ENCODE results near the gene MNX1.

The MNX1 gene

DNA sequence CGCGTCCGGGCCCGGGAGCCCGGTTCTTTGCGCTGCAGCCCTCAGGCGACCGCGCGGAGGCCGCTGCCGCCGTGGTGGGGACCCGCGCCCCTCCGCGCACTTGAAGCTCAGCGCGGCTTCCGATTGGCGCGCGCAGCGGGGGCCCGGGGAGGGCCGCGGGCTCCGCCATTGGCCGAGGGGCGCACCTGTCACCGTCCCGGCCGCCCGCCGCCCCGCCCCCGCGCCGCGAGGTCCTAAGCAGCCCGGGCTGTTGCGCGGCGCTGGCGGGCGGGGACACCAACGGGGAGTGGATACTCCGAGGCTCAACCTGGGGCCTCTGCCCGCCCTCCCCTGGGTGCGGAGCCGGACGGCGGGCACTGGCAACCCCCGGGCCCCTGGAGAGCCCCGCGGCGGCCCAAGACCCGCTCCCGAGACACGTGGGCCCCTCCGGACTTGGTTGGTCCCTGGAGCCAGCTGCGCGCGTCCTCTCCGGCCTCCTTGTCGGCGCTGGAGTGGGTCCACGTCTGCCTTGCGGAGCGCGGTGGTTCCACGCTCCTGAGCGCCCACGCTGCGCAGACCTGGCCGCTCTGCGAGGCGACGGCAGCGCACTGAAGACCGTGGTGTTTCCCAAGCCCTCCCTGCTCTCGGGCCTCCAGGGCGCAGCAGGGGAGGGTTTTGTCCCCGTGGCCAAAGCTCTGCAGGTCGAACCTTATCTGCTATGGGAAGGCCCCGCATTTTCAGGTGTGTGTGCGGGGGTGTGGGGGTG is at the start of gene MNX1:
MNX1 (minus strand) TSS at position 76 of the 745 bp plus-strand sequence. CDS start 313 bp downstream, outside the sequence.
- peak; percentile 52 for DNase-seq

DNA sequence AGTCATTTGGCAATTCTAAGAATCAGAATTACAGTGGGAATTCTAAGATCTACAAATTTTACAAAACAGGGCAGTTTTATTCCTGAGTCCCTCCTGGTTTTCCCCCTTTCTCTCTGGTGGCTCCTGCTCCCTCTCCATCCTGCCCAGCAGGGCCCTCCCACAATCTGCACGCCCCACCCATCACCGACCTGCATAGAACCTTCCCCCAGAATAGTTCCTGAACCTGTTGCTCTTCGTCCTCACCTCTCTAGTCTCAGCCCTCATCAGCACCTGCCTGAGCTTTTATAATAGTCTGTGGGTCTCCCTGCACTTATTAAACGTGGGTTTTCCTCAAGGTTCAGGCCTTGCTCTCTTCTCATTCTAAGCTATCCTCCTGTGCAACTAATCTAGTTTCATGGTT is 49.1 kb upstream of the MNX1 start:
- no peak for DNase-seq

DNA sequence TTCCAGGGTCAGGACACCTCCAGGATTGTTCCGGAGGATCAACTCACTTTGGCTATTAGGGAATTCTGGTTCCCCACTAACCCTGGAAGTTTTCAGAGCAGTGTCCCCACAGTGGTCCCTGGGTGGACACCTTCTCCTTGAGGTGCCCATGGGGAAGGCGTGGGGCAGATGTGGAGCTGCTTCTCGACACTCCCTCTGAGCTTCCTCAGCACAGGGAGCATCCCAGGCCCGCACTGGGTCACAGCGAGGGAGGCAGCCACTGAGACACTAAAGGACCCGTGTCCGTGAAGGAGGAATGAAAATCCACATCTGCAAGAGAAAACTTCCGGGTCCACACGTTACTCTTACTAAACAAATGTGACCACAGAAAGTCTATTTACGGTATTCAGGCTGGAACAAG is 48.2 kb upstream of the MNX1 start:
- no peak for DNase-seq

DNA sequence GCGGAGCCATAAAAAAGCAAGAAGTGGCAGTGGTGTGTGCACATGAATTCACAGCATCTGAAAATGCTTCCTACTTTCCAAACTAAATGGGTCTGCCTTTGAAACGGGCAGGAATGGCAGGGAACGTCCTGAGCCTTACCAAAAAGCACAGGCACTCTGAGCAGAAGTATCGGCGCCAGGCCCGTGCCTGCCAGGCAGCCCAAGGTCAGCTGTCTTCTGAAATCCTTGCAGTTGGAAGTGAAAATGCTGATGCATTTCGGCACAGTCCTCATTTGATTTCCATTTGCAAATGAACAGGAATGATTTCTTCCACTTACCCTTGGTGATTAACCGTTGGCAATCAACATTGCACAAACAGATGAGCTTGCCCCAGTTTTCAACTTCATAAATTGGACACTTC is 47.6 kb upstream of the MNX1 start:
- no peak for DNase-seq

DNA sequence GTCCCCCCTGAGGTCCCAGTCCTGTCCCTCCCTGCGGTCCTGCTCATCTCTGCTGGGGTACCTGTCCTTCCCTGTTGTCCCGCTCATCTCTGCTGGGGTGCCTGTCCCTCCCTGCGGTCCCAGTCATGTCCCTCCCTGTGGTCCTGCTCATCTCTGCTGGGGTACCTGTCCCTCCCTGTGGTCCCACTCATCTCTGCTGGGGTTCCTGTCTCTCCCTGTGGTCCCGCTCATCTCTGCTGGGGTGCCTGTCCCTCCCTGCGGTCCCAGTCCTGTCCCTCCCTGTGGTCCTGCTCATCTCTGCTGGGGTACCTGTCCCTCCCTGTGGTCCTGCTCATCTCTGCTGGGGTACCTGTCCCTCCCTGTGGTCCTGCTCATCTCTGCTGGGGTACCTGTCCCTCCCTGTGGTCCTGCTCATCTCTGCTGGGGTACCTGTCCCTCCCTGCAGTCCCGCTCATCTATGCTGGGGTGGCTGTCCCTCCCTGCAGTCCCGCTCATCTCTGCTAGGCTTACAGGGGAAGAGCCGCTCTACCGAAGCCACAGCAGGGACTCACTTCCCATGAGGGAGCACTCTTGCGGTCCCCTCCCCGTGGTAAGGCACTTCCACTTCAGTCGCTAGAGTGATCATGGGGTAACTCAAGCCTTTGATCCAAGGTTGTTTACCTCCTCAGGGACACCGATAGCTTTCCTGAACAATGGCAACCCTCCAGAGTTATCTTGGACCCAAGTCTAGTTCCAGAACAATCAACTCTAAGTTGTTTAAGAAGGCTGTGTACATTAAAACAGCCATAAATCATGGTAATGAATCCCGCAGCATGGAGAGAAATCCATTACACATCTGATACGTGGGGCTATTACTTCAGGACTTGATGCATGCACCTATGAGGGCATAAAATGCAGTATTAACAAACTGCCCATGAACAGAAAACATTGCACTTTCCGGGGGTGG is 46.8 kb upstream of the MNX1 start:
- no peak for DNase-seq

DNA sequence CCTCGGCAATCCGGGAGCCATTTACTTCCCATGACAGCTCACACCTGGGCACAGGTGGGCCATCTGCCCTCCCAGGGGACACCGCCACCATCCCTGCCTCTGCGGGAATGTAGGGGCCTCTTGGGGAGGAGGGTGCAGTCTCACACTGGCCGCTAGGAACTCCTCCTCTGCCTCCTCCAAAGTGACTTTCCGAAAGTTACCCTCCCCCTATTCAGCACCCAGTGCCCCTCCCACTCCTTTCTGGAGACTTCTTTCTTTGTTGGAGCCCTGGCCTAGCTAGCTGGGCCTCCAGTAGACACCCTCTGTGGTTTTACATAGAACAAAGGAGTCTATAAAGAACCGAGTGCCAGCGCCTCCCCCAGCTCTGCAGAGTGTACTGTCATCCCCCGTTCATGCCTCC is 45.8 kb upstream of the MNX1 start:
- DNase-seq, result no peak

DNA sequence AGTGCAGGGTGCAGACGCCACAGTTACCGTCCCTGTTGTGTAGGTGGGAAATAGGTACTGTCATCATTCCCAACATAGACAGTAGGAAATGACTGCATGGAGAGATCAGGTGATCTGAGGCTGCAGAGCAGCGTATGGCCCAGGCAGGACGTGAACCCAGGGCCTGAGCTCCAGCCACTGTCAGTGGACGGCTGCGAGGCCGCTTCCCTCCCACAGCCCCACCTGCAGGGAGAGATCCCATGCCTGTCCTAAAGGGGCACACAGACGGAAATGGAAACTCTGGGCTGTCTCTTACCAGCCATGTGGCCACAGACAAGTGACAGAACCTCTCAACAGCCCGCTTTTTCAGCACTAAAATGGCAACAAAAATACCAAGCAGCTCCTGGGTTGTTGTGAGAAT is 44.5 kb upstream of the MNX1 start:
- DNase-seq, result no peak

DNA sequence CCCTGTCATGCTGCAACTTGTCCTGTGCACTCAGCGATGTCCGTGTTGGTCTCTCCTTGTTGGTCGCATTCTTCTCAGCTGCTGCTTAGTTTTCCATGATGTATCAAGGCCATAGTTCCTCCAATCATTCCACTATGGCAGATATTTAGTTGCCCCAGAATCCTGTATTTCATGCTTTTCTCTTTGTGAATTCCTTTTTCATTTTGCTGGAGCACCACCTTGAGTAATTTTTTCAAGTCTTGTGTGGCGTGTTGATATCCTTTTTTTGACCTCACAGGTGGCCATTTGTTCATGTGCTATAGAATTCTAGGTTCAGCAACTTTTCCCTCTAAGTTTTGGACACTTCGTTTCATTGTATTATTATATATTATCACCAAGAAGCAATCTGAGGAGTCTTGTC is 42.7 kb upstream of the MNX1 start:
- no peak for DNase-seq

DNA sequence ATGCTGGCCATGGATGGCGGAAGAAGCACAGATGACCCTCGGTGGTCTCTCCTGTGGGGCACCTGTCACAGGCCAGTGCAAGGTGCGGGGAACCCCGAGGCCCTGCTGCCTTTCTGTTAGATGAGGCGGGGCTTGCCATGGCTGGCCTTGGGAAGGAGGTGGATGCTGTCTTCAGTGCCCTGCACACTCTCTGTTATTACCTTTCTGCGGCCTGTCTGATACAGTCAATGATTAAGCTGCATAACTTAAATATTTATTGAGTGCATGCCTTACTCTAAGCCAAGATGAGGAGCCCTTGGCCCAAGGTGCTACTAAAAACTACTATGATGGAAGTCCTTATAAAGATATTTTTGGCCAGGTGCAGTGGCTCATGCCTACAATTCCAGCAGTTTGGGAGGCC is 36.7 kb upstream of the MNX1 start:
- DNase-seq, result no peak

DNA sequence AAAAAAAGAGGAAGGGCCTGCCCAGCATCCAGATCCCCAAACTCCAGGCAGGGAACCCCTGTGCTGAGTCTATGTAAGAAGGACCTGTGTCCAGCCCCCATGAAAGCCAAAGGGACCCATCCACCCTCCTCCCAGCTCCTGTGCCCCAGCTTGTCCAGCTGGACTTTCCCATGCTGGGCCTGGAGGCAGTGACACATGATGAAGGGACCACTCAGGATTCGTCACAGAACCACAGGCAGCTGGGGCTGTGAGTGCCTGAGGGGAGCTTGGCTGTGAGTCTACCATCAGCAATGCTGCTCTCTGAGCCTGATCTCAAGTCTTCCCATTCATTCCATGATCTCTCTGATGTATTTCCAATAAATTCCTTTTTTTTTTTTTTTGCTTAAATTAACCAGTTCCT is 36.2 kb upstream of the MNX1 start:
- no peak for DNase-seq

DNA sequence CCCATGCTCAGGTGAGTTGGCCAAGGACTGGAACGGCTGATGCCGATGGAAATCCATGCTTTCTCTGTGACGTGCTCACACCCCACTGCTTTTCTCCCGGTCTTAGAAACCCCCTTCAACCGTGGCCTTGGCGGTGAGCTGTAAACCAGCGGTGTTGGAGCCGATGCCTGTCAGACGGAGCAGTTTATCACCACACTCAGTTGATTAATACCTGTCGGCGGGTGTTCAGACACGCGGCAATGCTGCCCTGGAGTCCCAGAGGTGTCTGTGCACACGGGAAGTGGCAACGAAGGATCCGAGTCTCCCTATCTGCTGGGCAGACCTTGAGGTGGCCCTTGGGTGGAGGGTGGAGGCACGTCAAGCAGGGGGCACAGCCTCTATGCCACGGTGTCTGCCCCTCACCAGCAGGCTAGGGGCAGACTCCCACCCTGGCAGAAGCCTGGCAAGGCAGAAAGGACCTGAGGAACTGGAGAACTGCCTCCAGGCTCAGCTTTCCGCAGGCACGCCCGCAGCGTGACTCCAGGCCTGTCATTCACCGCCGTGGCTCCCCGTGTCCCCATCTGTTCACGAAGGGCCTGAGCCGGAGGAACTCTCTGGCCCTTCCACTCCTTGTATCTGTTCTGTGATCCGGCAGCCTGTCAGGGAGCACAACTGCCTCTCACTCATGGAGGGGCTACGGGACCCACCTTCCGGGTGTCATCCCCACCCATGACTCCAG is 34.6 kb upstream of the MNX1 start:
- DNase-seq, result no peak

DNA sequence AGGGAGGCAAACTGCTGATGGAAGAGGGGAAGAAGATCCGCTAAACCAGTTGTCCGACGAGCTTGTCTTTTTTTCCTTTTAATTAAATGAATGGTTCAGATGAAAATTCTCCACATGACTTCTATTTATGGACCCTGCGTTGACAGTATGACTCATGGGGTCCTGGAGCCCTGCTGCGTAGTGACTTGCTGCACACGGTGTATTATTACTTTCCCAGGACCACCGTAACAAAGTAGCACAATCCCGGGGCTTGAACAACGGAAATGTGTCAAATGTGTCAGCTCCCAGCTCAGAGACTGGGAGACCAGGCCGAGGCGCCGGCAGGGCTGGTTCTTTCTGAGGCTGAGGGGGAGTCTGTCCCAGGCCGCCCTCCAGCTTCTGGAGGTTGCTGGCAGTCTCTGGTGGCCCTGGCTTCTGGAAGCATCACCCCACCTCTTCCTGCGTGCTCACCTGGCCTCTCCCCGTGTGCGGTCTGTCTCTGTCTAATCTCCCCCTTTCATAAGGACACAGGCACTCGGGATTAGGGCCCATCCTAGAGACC is 33.8 kb upstream of the MNX1 start:
- DNase-seq, result no peak

DNA sequence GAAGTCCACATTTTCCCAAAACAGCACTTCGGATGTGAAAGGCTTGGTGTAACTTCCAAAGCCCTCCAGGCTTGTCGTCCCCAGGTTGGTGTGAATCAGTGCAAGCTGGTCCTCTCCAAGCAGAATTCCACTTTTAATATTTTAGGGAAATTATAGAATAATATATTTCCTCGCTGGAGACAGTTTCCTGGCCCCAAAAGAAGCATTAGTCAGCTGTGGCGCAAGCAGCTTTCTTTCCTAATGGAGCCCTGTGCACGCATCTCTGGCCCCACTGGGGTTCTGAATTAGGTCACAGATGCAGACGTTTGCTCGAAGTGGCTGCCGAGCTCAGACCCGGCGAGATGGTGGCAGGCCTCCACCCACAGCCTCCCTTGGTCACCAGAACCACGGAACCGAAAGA is 33.3 kb upstream of the MNX1 start:
- no peak for DNase-seq

DNA sequence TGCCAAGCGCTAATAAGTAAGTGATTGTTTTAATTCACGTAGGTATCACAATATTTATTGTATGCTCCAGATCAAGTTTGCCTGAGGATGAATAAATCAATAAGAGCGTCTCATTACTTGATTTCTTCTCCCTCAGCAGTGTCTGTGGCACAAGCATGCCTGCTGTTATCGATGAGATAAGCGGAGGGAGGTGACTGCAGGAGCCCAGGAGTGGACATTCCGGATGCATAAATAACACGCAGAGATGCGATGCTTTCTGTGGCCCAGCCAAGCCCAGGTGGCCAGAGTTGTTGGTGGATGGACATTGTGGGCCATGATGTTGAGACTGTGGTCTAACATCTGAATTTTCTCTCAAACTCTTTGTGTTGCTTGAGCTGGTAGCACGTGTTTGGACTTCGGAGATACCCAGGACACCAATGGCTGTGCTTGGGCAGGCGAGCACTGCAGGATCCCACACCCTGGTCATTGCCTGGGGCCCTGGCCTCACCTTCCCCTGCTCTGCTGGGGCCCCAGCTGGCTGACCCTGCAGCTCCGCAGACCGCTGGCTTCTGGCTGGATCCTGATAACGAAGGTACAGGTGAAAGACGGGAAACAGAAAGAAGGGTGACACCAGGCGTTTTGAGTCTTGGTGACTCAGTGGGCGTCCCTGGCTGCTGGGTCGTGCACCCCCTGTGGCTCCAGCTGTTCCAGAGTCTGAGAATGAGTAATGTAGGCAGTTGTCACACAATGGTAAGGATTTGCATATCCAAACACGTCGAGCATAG is 31.2 kb upstream of the MNX1 start:
- DNase-seq, result no peak

DNA sequence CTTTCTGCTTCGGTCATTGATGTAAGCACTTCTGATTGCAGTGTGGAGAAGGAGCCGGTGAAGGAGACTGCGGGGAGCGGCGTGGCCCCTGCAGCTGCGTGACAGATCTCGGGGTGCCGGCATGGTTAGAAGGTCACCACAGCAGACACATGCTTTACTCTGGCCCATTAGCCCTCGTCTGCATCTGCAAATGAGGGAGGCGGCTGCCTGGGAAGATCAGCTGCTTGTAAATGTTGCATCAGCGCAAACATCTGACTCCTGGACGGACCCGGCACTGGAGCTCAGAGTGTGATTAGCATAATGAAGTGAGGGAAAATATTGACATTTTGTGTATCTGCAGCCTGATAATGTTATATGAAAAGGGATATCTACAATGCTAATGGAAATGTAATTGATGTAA is 30.5 kb upstream of the MNX1 start:
- DNase-seq, result no peak

DNA sequence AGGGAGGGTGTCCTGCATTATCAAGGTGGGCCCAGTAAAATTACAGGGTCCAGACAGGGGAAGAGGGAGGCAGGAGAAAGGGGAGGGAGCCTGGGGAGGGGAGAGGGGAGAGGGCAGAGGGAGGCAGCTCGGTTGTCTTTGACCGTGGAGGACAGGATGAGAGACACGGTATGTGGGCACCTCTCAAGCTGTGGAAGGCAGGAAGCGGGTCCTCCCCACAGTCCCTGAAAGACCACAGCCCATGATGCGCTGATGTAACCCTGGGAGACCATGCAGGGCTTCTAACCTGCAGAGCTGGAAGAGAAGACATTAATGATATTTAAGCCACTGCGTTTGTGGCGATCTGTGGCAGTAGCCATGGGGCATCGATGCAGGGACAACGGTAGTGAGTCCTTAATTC is 27.2 kb upstream of the MNX1 start:
- no peak for DNase-seq

DNA sequence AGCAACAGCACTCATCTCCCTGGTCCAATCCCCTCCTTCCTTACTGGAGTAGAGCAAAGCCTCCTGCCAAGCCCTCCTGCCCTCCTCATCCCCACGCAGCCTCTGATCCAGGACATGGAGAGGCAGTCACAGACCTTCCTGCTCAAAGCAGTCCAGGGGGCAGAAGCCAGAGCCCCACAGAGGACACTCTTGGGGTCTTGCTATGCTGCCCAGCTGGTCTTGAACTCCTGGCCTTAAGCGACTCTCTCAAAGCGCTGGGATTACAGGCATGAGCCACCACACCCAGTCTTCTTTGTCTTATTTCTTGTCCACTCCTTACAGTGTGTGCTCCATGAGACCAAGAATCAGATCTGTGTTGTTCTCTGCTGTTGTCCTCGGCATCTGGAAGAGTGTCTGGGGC is 26.6 kb upstream of the MNX1 start:
- DNase-seq, result no peak

DNA sequence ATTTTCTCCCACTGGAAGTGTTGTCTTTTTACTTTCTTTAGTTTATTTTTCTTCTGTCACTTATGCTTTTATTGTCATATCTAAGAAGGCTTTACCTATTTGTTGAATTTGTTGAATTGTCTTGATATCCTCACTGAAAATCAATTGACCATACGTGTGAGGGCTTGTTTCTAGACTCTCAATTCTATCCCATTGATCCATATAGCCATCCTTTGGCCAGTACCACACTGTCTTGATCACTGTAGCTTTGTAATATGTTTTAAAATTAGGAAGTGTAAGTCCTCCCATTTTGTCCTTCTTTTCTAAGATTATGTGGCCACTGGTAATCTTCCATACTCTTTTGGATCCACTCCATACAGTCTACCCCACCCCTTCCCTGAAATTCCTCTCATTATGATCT is 25.5 kb upstream of the MNX1 start:
- no peak for DNase-seq

DNA sequence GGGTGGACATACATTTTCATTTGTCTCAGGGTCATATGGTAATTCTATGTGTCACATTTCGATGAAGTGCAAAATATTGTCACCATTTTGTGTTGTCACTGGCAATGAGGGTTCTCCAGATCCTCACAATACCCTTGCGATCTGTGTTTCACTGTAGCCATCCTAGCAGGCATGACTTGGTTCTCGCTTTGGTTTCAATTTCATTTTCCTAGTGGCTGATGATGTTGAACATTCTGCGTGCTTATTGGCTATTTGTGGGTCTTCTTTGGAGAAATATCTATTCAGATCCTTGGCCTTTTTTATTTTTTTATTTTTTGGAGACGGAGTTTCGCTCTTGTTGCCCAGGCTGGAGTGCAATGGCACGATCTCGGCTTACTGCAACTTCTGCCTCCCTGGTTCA is 24.8 kb upstream of the MNX1 start:
- no peak for DNase-seq

DNA sequence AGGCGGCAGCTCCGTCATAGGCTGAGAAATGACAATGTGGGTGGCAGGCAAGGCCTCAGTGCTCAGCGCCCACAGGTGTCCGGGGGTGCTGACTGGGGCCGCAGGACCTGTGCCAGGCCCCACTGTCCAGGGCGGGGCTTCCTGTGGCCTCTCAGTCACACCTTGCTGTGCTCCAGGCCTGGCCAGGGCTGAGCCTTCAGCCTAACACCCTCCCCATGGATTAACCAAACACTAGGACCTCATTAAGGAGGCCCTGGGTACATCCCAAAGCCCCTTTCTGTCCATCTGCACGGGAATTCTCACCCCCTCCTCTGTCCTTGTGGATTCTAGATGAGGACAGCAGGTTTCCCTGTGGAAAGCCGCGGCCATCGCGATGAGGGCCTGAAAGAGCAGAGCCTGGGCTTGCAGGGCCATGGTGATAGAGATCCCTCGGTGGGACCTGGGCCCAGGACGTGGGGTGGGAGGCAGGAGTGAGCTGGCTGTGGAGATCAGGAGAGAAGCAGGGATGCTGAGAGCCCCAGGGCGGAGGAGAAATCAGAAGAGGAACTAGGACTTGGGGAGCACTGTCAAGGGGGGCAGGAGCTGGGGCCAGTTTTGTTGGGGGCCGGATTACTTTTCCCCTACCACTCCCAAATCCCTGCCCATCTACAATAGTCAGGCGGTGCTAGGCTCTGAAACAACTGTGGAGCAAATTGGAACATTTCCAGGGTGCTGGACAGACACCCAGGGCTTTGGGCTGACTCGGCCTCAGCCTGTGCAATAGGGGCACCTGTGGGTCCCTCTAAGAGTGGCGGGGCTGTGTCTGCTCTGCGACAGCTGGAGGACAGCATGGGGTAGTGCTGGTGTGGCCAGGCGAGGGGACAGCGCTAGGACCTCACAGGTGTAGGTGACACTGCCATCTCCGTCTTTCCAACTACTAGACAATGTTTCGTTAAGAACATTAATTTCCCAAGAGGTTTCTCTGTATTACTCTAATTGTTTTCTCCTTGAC is 23.3 kb upstream of the MNX1 start:
- DNase-seq, result no peak
